ENCODE measurements around the gene MSANTD7.

GRCh38 chr10:14884082-14884481 lies 46.0 kb downstream of the MSANTD7 start:
- TF ChIP-seq, protein P1, sequence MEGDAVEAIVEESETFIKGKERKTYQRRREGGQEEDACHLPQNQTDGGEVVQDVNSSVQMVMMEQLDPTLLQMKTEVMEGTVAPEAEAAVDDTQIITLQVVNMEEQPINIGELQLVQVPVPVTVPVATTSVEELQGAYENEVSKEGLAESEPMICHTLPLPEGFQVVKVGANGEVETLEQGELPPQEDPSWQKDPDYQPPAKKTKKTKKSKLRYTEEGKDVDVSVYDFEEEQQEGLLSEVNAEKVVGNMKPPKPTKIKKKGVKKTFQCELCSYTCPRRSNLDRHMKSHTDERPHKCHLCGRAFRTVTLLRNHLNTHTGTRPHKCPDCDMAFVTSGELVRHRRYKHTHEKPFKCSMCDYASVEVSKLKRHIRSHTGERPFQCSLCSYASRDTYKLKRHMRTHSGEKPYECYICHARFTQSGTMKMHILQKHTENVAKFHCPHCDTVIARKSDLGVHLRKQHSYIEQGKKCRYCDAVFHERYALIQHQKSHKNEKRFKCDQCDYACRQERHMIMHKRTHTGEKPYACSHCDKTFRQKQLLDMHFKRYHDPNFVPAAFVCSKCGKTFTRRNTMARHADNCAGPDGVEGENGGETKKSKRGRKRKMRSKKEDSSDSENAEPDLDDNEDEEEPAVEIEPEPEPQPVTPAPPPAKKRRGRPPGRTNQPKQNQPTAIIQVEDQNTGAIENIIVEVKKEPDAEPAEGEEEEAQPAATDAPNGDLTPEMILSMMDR (conservative IDR thresholded peaks at IDR 0.05 in 1 of 2, IDR thresholded peaks at IDR 0.05 in 1 of 2; ENCODE audit: low read depth in 1 of 2, low read length in 2 of 2): no peak
- no peak for TF ChIP-seq EZH2 (IDR thresholded peaks at IDR 0.05; ENCODE audit: low read length, missing control alignments)
